Chondrocyte (in vitro differentiated cells): ENCODE results near the gene SEC61B. TPM values are rescaled to one million over a fixed set of nuclear protein-coding genes. Genes with fewer than 3 reads are reported as not detected.
A peak's percentile ranks its signal among the peaks of the same experiment; 100 is the strongest.

ENCODE experiments used
- DNase-seq: peaks from one replicate; pipeline ENCODE4 v3.0.0; 2021; ENCODE audit warnings: mixed read lengths, low spot score
- H3K27ac Mint-ChIP-seq: one replicate; pipeline ENCODE4 v1.8.0; 2021; ENCODE audit warnings: mild to moderate bottlenecking, moderate library complexity, mixed read lengths; ENCODE audit not compliant: unreplicated experiment
- H3K27me3 Mint-ChIP-seq: 2 replicates; pipeline ENCODE4 v1.8.0; 2021; ENCODE audit warnings: low read depth, mixed read lengths
- H3K36me3 Mint-ChIP-seq: 2 replicates; pipeline ENCODE4 v1.8.0; 2021; ENCODE audit warnings: low read depth, mixed read lengths
- H3K4me1 Mint-ChIP-seq: 2 replicates; pipeline ENCODE4 v1.8.0; 2021; ENCODE audit warnings: low read depth, mild to moderate bottlenecking, mixed read lengths
- H3K4me3 Mint-ChIP-seq: one replicate; pipeline ENCODE4 v1.8.0; 2021; ENCODE audit warnings: mild to moderate bottlenecking, moderate library complexity, mixed read lengths; ENCODE audit not compliant: unreplicated experiment
- H3K9me3 Mint-ChIP-seq: 2 replicates; pipeline ENCODE4 v1.8.0; 2021; ENCODE audit warnings: low read depth, mixed read lengths
- CTCF ChIP-seq: fragments of 200-600 bp; sonication (generic); IDR thresholded peaks from 2 replicates; pipeline ENCODE4 v1.5.0; 2021; ENCODE audit warnings: antibody characterized with exemption, mild to moderate bottlenecking, moderate library complexity
- total RNA-seq: library from RNA; stranded (reverse); gene quantifications from 3 replicates; pipeline ENCODE4 v1.2.1, GENCODE V29; 2021

SEC61B gene
- total RNA-seq, 1 donor from 2014 or later, result 167 TPM

- no peaks in the 10 kb centered on the region for H3K27me3 Mint-ChIP-seq
- DNase-seq, result no peak
- H3K27ac Mint-ChIP-seq, result no peak overlapping the region
- no peaks in the 10 kb centered on the region for H3K9me3 Mint-ChIP-seq
- no peak overlapping the region for H3K4me3 Mint-ChIP-seq
- TF ChIP-seq CTCF, result no peak
- H3K36me3 Mint-ChIP-seq, result no peaks in the 10 kb centered on the region
- peaks cover 6% of the 10 kb centered on the region for H3K4me1 Mint-ChIP-seq
Observed at GRCh38 chr9:99182356-99182755, 39.7 kb upstream of the SEC61B start.

- no peak for TF ChIP-seq CTCF
- Mint-ChIP-seq H3K4me1 (peaks cover 6% of the 10 kb centered on the region), H3K27ac (no peak overlapping the region), H3K27me3 (peaks cover 5% of the 10 kb centered on the region), H3K9me3 (no peaks in the 10 kb centered on the region), H3K4me3 (no peak overlapping the region), H3K36me3 (no peaks in the 10 kb centered on the region)
- no peak for DNase-seq
Observed at GRCh38 chr9:99183616-99184015, 38.5 kb upstream of the SEC61B start.

GRCh38 chr9:99184110-99184474 is 38.0 kb upstream of the SEC61B start:
- no peak for DNase-seq
- Mint-ChIP-seq H3K36me3 (no peaks in the 10 kb centered on the region), H3K4me3 (no peak overlapping the region), H3K4me1 (peaks cover 6% of the 10 kb centered on the region), H3K9me3 (no peaks in the 10 kb centered on the region), H3K27ac (no peak overlapping the region), H3K27me3 (peaks cover 5% of the 10 kb centered on the region)
- TF ChIP-seq CTCF, result no peak

GRCh38 chr9:99184475-99185347 is 37.4 kb upstream of the SEC61B start:
- no peaks in the 10 kb centered on the region for H3K36me3 Mint-ChIP-seq
- TF ChIP-seq CTCF, result peak; percentile 99
- peaks cover 6% of the 10 kb centered on the region for H3K4me1 Mint-ChIP-seq
- no peak overlapping the region for H3K27ac Mint-ChIP-seq
- H3K9me3 Mint-ChIP-seq, result no peaks in the 10 kb centered on the region
- H3K4me3 Mint-ChIP-seq, result peak overlapping the region; percentile 48
- DNase-seq, result no peak
- H3K27me3 Mint-ChIP-seq, result peaks cover 10% of the 10 kb centered on the region

GRCh38 chr9:99185348-99185632 is 36.8 kb upstream of the SEC61B start:
- Mint-ChIP-seq H3K4me1 (peaks cover 6% of the 10 kb centered on the region), H3K36me3 (no peaks in the 10 kb centered on the region), H3K27me3 (peaks cover 10% of the 10 kb centered on the region), H3K4me3 (no peak overlapping the region), H3K9me3 (no peaks in the 10 kb centered on the region), H3K27ac (no peak overlapping the region)
- TF ChIP-seq CTCF, result no peak
- no peak for DNase-seq
